IMR-90 (cell line): ENCODE data around the gene NDUFB11.

Experiments used
- CEBPB ChIP-seq: IDR thresholded peaks from 2 replicates; pipeline ENCODE4 v1.6.1; 2012; ENCODE audit warnings: low read depth, low read length, improper control_type of control experiment
- FOS ChIP-seq: fragments of 150-350 bp; IDR thresholded peaks from 2 replicates; pipeline ENCODE4 v1.6.1; 2016; ENCODE audit warnings: low read depth, low read length
- MAFK ChIP-seq: IDR thresholded peaks from 2 replicates; pipeline ENCODE4 v1.6.1; 2012; ENCODE audit warnings: low read depth, low read length, improper control_type of control experiment
- MAZ ChIP-seq: IDR thresholded peaks from 2 replicates; pipeline ENCODE4 v1.6.1; 2012; ENCODE audit warnings: low read depth, mild to moderate bottlenecking, low read length, improper control_type of control experiment, moderate library complexity, borderline replicate concordance
- MXI1 ChIP-seq: IDR thresholded peaks from 2 replicates; pipeline ENCODE4 v1.6.1; 2012; ENCODE audit warnings: low read depth, mild to moderate bottlenecking, low read length, moderate library complexity, borderline replicate concordance
- POLR2A ChIP-seq: IDR thresholded peaks from 2 replicates; pipeline ENCODE4 v1.6.1; 2012; ENCODE audit warnings: mild to moderate bottlenecking, low read depth, low read length
- RAD21 ChIP-seq: IDR thresholded peaks from 2 replicates; pipeline ENCODE4 v1.6.1; 2012; ENCODE audit warnings: low read length, improper control_type of control experiment
- RCOR1 ChIP-seq: IDR thresholded peaks from 2 replicates; pipeline ENCODE4 v1.6.1; 2012; ENCODE audit warnings: mild to moderate bottlenecking, low read length, improper control_type of control experiment; ENCODE audit not compliant: insufficient replicate concordance
- RFX5 ChIP-seq: IDR thresholded peaks from 2 replicates; pipeline ENCODE4 v1.8.0; 2012; ENCODE audit warnings: low read depth, mild to moderate bottlenecking, low read length, moderate library complexity
- SMC3 ChIP-seq: fragments of 150-350 bp; IDR thresholded peaks from 2 replicates; pipeline ENCODE4 v1.6.1; 2016; ENCODE audit warnings: low read depth, mild to moderate bottlenecking, antibody characterized with exemption, low read length, moderate library complexity
- TF ChIP-seq, protein P1 (sequence below): conservative IDR thresholded peaks from 2 replicates; pipeline ENCODE4 v1.5.1; 2012; ENCODE audit warnings: mild to moderate bottlenecking, low read depth, low read length, improper control_type of control experiment
- TF ChIP-seq, protein P2 (sequence below): fragments of 150-350 bp; IDR thresholded peaks from 2 replicates; pipeline ENCODE4 v1.6.1; 2017; ENCODE audit warnings: mild to moderate bottlenecking, antibody characterized with exemption, low read length, low read depth
- TF ChIP-seq, protein P3 (sequence below): fragments of 150-350 bp; IDR thresholded peaks from 2 replicates; pipeline ENCODE4 v1.6.1; 2016; ENCODE audit warnings: low read depth, mild to moderate bottlenecking, low read length, moderate library complexity, borderline replicate concordance

DNA sequence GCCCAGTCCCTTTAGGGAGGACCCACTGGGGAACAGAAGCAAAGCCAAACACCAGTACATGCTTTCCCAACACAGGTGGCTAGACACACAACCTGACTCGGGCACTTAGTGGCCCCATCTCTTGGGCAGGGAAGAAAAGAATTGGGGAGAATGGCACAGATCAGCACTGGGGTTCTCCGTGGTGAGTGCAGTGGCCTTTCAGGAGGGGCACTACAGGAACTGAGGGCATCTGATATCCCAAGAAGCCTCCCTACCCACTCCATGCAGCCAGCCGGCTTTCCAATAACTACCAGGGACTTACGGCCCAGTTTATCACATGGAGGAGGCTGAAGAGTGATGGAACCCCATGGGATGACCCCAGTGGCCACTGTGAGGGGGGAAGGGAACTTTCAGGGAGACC is 43.3 kb downstream of the NDUFB11 start:
- TF ChIP-seq, protein P1, sequence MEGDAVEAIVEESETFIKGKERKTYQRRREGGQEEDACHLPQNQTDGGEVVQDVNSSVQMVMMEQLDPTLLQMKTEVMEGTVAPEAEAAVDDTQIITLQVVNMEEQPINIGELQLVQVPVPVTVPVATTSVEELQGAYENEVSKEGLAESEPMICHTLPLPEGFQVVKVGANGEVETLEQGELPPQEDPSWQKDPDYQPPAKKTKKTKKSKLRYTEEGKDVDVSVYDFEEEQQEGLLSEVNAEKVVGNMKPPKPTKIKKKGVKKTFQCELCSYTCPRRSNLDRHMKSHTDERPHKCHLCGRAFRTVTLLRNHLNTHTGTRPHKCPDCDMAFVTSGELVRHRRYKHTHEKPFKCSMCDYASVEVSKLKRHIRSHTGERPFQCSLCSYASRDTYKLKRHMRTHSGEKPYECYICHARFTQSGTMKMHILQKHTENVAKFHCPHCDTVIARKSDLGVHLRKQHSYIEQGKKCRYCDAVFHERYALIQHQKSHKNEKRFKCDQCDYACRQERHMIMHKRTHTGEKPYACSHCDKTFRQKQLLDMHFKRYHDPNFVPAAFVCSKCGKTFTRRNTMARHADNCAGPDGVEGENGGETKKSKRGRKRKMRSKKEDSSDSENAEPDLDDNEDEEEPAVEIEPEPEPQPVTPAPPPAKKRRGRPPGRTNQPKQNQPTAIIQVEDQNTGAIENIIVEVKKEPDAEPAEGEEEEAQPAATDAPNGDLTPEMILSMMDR, result no peak
- TF ChIP-seq POLR2A (no peak), MAZ (no peak), RFX5 (no peak), MXI1 (no peak), MAFK (no peak), SMC3 (no peak), RCOR1 (no peak), CEBPB (no peak), FOS (no peak), RAD21 (no peak)
- TF ChIP-seq, protein P2, sequence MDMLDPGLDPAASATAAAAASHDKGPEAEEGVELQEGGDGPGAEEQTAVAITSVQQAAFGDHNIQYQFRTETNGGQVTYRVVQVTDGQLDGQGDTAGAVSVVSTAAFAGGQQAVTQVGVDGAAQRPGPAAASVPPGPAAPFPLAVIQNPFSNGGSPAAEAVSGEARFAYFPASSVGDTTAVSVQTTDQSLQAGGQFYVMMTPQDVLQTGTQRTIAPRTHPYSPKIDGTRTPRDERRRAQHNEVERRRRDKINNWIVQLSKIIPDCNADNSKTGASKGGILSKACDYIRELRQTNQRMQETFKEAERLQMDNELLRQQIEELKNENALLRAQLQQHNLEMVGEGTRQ, result no peak
- TF ChIP-seq, protein P3, sequence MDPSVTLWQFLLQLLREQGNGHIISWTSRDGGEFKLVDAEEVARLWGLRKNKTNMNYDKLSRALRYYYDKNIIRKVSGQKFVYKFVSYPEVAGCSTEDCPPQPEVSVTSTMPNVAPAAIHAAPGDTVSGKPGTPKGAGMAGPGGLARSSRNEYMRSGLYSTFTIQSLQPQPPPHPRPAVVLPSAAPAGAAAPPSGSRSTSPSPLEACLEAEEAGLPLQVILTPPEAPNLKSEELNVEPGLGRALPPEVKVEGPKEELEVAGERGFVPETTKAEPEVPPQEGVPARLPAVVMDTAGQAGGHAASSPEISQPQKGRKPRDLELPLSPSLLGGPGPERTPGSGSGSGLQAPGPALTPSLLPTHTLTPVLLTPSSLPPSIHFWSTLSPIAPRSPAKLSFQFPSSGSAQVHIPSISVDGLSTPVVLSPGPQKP, result no peak
